Esophagus muscularis mucosa (tissue), 4 donors: Measurements from ENCODE around the gene KLHL30.

ENCODE experiments used
- CTCF ChIP-seq, 3 experiments: fragments of 200-600 bp in 2 of 3; fragments of 450-650 bp in 1 of 3; sonication (generic) in 2 of 3; IDR thresholded peaks; one replicate each; pipeline ENCODE4 v1.5.1; 2017 to 2019; ENCODE audit warnings: antibody characterized with exemption in 3 of 3, mild to moderate bottlenecking in 2 of 3, moderate library complexity in 1 of 3
- EP300 ChIP-seq: sonication (generic); formaldehyde crosslinking; IDR thresholded peaks from one replicate; pipeline ENCODE4 v1.6.1; 2017; ENCODE audit warnings: antibody characterized with exemption
- POLR2A ChIP-seq: fragments of 450-650 bp; IDR thresholded peaks from one replicate; pipeline ENCODE4 v1.6.1; 2017; ENCODE audit warnings: antibody characterized with exemption, moderate library complexity, mild to moderate bottlenecking, low read depth
- POLR2AphosphoS5 ChIP-seq, 2 donors: sonication (generic); formaldehyde crosslinking; IDR thresholded peaks; one replicate each; pipeline ENCODE4 v1.6.1; 2017; ENCODE audit warnings: antibody characterized with exemption in 2 of 2

GRCh38 chr2:238105506-238106338, 32.7 kb upstream of the KLHL30 start:
- TF ChIP-seq CTCF (IDR thresholded peaks at IDR 0.05), result no peak
- no peak for TF ChIP-seq POLR2AphosphoS5 (IDR thresholded peaks at IDR 0.05)
- no peak for TF ChIP-seq EP300
- no peak for TF ChIP-seq POLR2A
